Stimulated activated CD8-positive, alpha-beta memory T cell treated with anti-CD3 and anti-CD28 coated beads, Interleukin-4, amount 100 ng/mL, for 1 hour (primary cell): ENCODE measurements around the gene UBE2L3.

Experiments
- DNase-seq, 2 donors: peaks; one replicate each; pipeline ENCODE4 v3.0.0-alpha.2; 2020; ENCODE audit warnings: low read depth in 2 of 2, low spot score in 1 of 2

The UBE2L3 gene

GRCh38 chr22:21669026-21669425 lies 101.5 kb downstream of the UBE2L3 start:
- DNase-seq = no peak

GRCh38 chr22:21672107-21672629 lies 104.7 kb downstream of the UBE2L3 start:
- no peak for DNase-seq
